Right renal cortex interstitium (tissue), 3 donors: ENCODE data around the gene EPHB2. TPM values are rescaled to one million over a fixed set of nuclear protein-coding genes. Genes with fewer than 3 reads are reported as not detected.

Experiments used
- DNase-seq, 3 donors: peaks; one replicate each; pipeline ENCODE4 v3.0.0-alpha.2; 2013; ENCODE audit warnings: low read depth in 3 of 3, low spot score in 2 of 3
- polyA plus RNA-seq, 3 donors: library from polyadenylated mRNA; unstranded; fragments of 120-200 nt; gene quantifications; one replicate each; pipeline ENCODE4 v1.2.1, GENCODE V29; 2013; ENCODE audit not compliant: insufficient read length in 3 of 3

Gene EPHB2
- polyA plus RNA-seq, 3 donors = 9.3 to 12.8 (median 11.9) TPM

GRCh38 chr1:22966309-22966708, 255.7 kb downstream of the EPHB2 start:
- no peak for DNase-seq

DNA sequence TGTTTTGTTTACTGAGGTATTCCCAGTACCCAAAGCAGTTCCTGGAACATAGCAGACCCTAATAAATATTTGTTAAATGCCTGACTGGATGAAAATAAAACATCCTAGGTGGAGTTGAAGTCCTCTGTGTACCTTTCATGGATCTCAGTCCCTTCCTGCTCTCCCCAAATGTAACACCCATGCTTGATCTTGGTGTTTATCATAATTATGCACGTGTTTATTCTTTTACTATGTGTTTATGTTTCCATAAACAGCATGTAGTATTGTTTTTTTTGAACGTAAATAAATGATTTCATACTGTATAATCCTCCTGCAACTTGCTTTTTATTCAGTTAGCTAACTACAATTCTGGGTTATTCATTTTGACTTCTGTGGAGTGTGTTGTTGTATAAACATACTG, 257.2 kb downstream of the EPHB2 start:
- no peak for DNase-seq

DNA sequence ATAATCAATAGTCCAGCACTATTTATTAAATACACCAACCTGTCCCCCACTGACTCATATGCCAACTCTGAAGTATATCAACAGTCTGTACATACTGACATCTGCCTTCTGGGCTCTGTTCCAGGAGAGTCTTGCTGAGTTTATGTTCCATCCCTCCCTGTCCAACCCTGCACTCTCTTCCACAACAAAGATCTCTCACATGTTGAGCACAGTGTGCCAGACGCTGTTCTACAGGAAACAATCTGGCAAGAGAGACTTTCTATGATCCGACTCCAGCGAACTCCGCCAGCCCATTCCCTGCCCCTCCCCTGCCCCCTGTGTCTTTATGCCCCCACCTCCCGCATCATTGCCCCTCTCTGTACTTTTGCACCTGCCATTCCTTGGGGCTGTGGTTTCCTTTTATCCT, 258.7 kb downstream of the EPHB2 start:
- no peak for DNase-seq

DNA sequence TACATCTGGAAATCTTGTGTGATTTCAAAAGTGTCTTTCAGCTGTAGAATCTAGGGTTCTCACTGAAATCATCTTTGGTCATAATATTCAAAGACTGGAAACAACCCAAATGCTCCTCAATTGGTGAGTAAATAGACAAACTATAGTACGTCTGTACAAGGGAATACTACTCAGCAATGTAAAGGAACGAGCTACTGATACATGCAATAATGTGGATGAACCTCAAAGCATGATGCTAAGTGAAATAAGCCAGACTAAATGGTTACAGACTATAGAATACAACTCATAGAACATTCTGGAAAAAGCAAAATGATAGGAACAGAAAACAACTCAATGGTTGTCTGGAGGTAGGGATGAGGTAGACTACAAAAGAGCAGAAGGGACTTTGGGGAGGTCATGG, 259.5 kb downstream of the EPHB2 start:
- DNase-seq = no peak

Other genes with a start within 250 kb of the EPHB2 start
- gene EPHA8, start 147.3 kb upstream of the EPHB2 start, polyA plus RNA-seq = 1 to 10 TPM; 1.0 to 1.4 (median 1.3) TPM
- 10 to 100 TPM in 2 of 3 donors, 1 to 10 TPM in 1; 9.1 to 14.3 (median 13.7) TPM for gene C1QA, start 74.2 kb upstream of the EPHB2 start, polyA plus RNA-seq
- 10 to 100 TPM in 2 of 3 donors, 1 to 10 TPM in 1; 8.4 to 13.7 (median 10.9) TPM for gene C1QC, start 67.2 kb upstream of the EPHB2 start, polyA plus RNA-seq
- gene C1QB, start 57.6 kb upstream of the EPHB2 start, polyA plus RNA-seq = 10 to 100 TPM in 1 of 3 donors, 1 to 10 TPM in 2; 6.2 to 10.1 (median 7.4) TPM